Fibroblast of gingiva (primary cell): ENCODE data around the gene NOTCH3.
A peak's percentile ranks its signal among the peaks of the same experiment; 100 is the strongest.

ENCODE experiments used
- DNase-seq: peaks from one replicate; pipeline ENCODE4 v3.0.0-alpha.2; 2011; ENCODE audit warnings: low read depth

The NOTCH3 gene

GRCh38 chr19:15161028-15161984 lies 39.5 kb downstream of the NOTCH3 start:
- no peak for DNase-seq

GRCh38 chr19:15159251-15159650 lies 41.5 kb downstream of the NOTCH3 start:
- no peak for DNase-seq

- DNase-seq = no peak
These were observed 44.4 kb downstream of the NOTCH3 start for GRCh38 chr19:15156391-15156790.

GRCh38 chr19:15155296-15155695 lies 45.5 kb downstream of the NOTCH3 start:
- DNase-seq = no peak

- peak; percentile 24 for DNase-seq
These were observed 46.7 kb downstream of the NOTCH3 start for GRCh38 chr19:15154002-15154612.

GRCh38 chr19:15149737-15150136 lies 51.1 kb downstream of the NOTCH3 start:
- DNase-seq = no peak

GRCh38 chr19:15147090-15147489 lies 53.7 kb downstream of the NOTCH3 start:
- no peak for DNase-seq

- no peak for DNase-seq
These were observed 56.6 kb downstream of the NOTCH3 start for GRCh38 chr19:15144046-15144646.

- no peak for DNase-seq
These were observed 58.5 kb downstream of the NOTCH3 start for GRCh38 chr19:15142313-15142712.

- no peak for DNase-seq
These were observed 59.7 kb downstream of the NOTCH3 start for GRCh38 chr19:15141143-15141542.

- no peak for DNase-seq
These were observed 62.4 kb downstream of the NOTCH3 start for GRCh38 chr19:15138427-15138826.

GRCh38 chr19:15137777-15138176 lies 63.0 kb downstream of the NOTCH3 start:
- DNase-seq = peak; percentile 47

- no peak for DNase-seq
These were observed 64.4 kb downstream of the NOTCH3 start for GRCh38 chr19:15136234-15136954.

- no peak for DNase-seq
These were observed 70.8 kb downstream of the NOTCH3 start for GRCh38 chr19:15129856-15130585.

GRCh38 chr19:15128162-15128770 lies 72.5 kb downstream of the NOTCH3 start:
- no peak for DNase-seq

- DNase-seq = no peak
These were observed 74.5 kb downstream of the NOTCH3 start for GRCh38 chr19:15126131-15126910.

GRCh38 chr19:15125232-15126067 lies 75.3 kb downstream of the NOTCH3 start:
- peak; percentile 95 for DNase-seq

- no peak for DNase-seq
These were observed 76.1 kb downstream of the NOTCH3 start for GRCh38 chr19:15124572-15125231.

- DNase-seq = peak; percentile 74
These were observed 76.9 kb downstream of the NOTCH3 start for GRCh38 chr19:15123900-15124299.
